Adipose tissue (tissue), 3 donors: ENCODE data around the gene RGS7. TPM values are rescaled to one million over a fixed set of nuclear protein-coding genes. Genes with fewer than 3 reads are reported as not detected.
"Not testable (repeated sequence)": the region's sequence is repeated elsewhere in the genome, so short reads cannot be mapped to it uniquely, and the experiment has no call there.

Experiments
- H3K27ac ChIP-seq: one replicate; pipeline ENCODE4 v1.5.1; 2013; ENCODE audit warnings: low read depth, low read length
- WGBS, 3 donors: extraction: QIAGEN DNeasy Blood & Tissue Kit; methylation state at CpG; one replicate each; pipeline ENCODE4 v1.1.7; 2013; 5-methylcytosine and 5-hydroxymethylcytosine counted together
- polyA plus RNA-seq, 3 donors: library from polyadenylated mRNA; stranded (reverse); fragments of 200-250 nt; gene quantifications; one replicate each; pipeline ENCODE4 v1.2.3, GENCODE V29; 2013
- donor health status: healthy with polysubstance abuse.
- donor health status: Bipolar disorder and iron deficiency.
- donor health status: healthy.

Gene RGS7
- polyA plus RNA-seq, 3 donors, result 0.13 to 0.28 TPM; not detected in 1

- no peak overlapping the region for H3K27ac ChIP-seq
- 44 to 57% (median 55%) methylated on average over 5 of the region's 5 CpGs for WGBS, 3 donors
Observed at GRCh38 chr1:240765732-240766363, 591.2 kb downstream of the RGS7 start.

- no peak overlapping the region for H3K27ac ChIP-seq
- WGBS, 3 donors, result 88 to 96% (median 92%) methylated on average over 12 of the region's 12 CpGs
Observed at GRCh38 chr1:240763771-240764170, 593.2 kb downstream of the RGS7 start.

- 76 to 87% (median 86%) methylated on average over 7 of the region's 7 CpGs for whole genome bisulfite sequencing, 3 donors
- not testable (repeated sequence) for H3K27ac ChIP-seq
Observed at GRCh38 chr1:240763095-240763494, 593.9 kb downstream of the RGS7 start.

- H3K27ac ChIP-seq, result not testable (repeated sequence)
- WGBS, 3 donors, result 96% methylated on average over 25 to 34 of the region's 42 CpGs
Observed at GRCh38 chr1:240762471-240762987, 594.5 kb downstream of the RGS7 start.

GRCh38 chr1:240758777-240759176 is 598.2 kb downstream of the RGS7 start:
- 72 to 86% (median 85%) methylated on average over 6 of the region's 6 CpGs for WGBS, 3 donors
- H3K27ac ChIP-seq, result not testable (repeated sequence)

GRCh38 chr1:240758296-240758695 is 598.7 kb downstream of the RGS7 start:
- WGBS, 3 donors, result 71 to 81% (median 71%) methylated on average over 1 of the region's 1 CpG
- H3K27ac ChIP-seq, result no peak overlapping the region

- H3K27ac ChIP-seq, result no peak overlapping the region
Observed at GRCh38 chr1:240747907-240748306, 609.1 kb downstream of the RGS7 start.

GRCh38 chr1:240743705-240744104 is 613.3 kb downstream of the RGS7 start:
- H3K27ac ChIP-seq, result no peak overlapping the region
- 49 to 67% (median 56%) methylated on average over 2 of the region's 2 CpGs for WGBS, 3 donors

- no peak overlapping the region for H3K27ac ChIP-seq
- 50 to 60% (median 59%) methylated on average over 1 of the region's 1 CpG for WGBS, 3 donors
Observed at GRCh38 chr1:240739754-240740153, 617.3 kb downstream of the RGS7 start.

GRCh38 chr1:240739139-240739538 is 617.9 kb downstream of the RGS7 start:
- H3K27ac ChIP-seq, result no peak overlapping the region

- H3K27ac ChIP-seq, result no peak overlapping the region
- WGBS, 3 donors, result 69 to 77% (median 76%) methylated on average over 6 of the region's 6 CpGs
Observed at GRCh38 chr1:240737766-240738265, 619.2 kb downstream of the RGS7 start.

- whole genome bisulfite sequencing, 3 donors, result 63 to 75% (median 71%) methylated on average over 4 of the region's 4 CpGs
- H3K27ac ChIP-seq, result no peak overlapping the region
Observed at GRCh38 chr1:240737298-240737697, 619.7 kb downstream of the RGS7 start.

- 67 to 84% (median 75%) methylated on average over 3 of the region's 3 CpGs for WGBS, 3 donors
- H3K27ac ChIP-seq, result not testable (repeated sequence)
Observed at GRCh38 chr1:240734705-240735104, 622.3 kb downstream of the RGS7 start.

GRCh38 chr1:240734001-240734400 is 623.0 kb downstream of the RGS7 start:
- H3K27ac ChIP-seq, result no peak overlapping the region
- WGBS, 3 donors, result 55 to 78% (median 70%) methylated on average over 3 of the region's 3 CpGs

- 5 to 15% (median 13%) methylated on average over 5 of the region's 5 CpGs for WGBS, 3 donors
- H3K27ac ChIP-seq, result no peak overlapping the region
Observed at GRCh38 chr1:240732390-240732789, 624.6 kb downstream of the RGS7 start.

Other genes with a start within 250 kb of the RGS7 start
- 10 to 100 TPM; 27.8 to 66.5 (median 39.0) TPM for gene FH, start 162.6 kb upstream of the RGS7 start, polyA plus RNA-seq
- 1 to 10 TPM in 1 of 3 donors, under 1 TPM in 2; 0.05 to 1.0 (median 0.61) TPM for gene KMO, start 175.2 kb upstream of the RGS7 start, polyA plus RNA-seq